Kasumi-1 (cell line): ENCODE measurements around the gene AGFG1.
A peak's percentile ranks its signal among the peaks of the same experiment; 100 is the strongest.
"Not testable (repeated sequence)": the region's sequence is repeated elsewhere in the genome, so short reads cannot be mapped to it uniquely, and the experiment has no call there.

Experiments
- DNase-seq, 2 experiments: peaks; one replicate each; lab custom pipeline; 2025; lab: John Stamatoyannopoulos, UW

AGFG1 gene

GRCh38 chr2:227497158-227497557 is 25.2 kb downstream of the AGFG1 start:
- no peak for DNase-seq

- no peak for DNase-seq
These were observed 27.8 kb downstream of the AGFG1 start for GRCh38 chr2:227499627-227500300.

GRCh38 chr2:227500301-227500630 is 28.3 kb downstream of the AGFG1 start:
- no peak for DNase-seq

GRCh38 chr2:227503433-227504406 is 31.8 kb downstream of the AGFG1 start:
- no peak for DNase-seq

- no peak for DNase-seq
These were observed 32.7 kb downstream of the AGFG1 start for GRCh38 chr2:227504700-227505099.

- no peak for DNase-seq
These were observed 34.5 kb downstream of the AGFG1 start for GRCh38 chr2:227506456-227506855.

GRCh38 chr2:227507963-227508362 is 36.0 kb downstream of the AGFG1 start:
- DNase-seq = no peak

- DNase-seq = peak in 1 of 2 experiments; percentile 12
These were observed 37.1 kb downstream of the AGFG1 start for GRCh38 chr2:227509076-227509475.

GRCh38 chr2:227509824-227510619 is 38.1 kb downstream of the AGFG1 start:
- DNase-seq = no peak

- no peak for DNase-seq
These were observed 38.6 kb downstream of the AGFG1 start for GRCh38 chr2:227510620-227510958.

GRCh38 chr2:227511239-227511930 is 39.4 kb downstream of the AGFG1 start:
- DNase-seq = no peak

GRCh38 chr2:227511955-227512354 is 40.0 kb downstream of the AGFG1 start:
- DNase-seq = no peak

- no peak for DNase-seq
These were observed 41.2 kb downstream of the AGFG1 start for GRCh38 chr2:227513113-227513512.

GRCh38 chr2:227515742-227516141 is 43.8 kb downstream of the AGFG1 start:
- DNase-seq = no peak

GRCh38 chr2:227517724-227518123 is 45.8 kb downstream of the AGFG1 start:
- no peak for DNase-seq

GRCh38 chr2:227518278-227518865 is 46.4 kb downstream of the AGFG1 start:
- DNase-seq = not testable (repeated sequence)

GRCh38 chr2:227521178-227521577 is 49.2 kb downstream of the AGFG1 start:
- not testable (repeated sequence) for DNase-seq

- DNase-seq = no peak
These were observed 52.7 kb downstream of the AGFG1 start for GRCh38 chr2:227524665-227525064.

GRCh38 chr2:227527351-227527750 is 55.4 kb downstream of the AGFG1 start:
- DNase-seq = no peak

GRCh38 chr2:227528803-227529202 is 56.8 kb downstream of the AGFG1 start:
- DNase-seq = no peak

GRCh38 chr2:227529871-227530270 is 57.9 kb downstream of the AGFG1 start:
- no peak for DNase-seq

- no peak for DNase-seq
These were observed 62.8 kb downstream of the AGFG1 start for GRCh38 chr2:227534714-227535113.
